T-helper 2 cell treated with Interferon-gamma antibody and Interleukin-4, amounts not matched to agents 5 μg/mL and 100 μg/mL, for 36 hours (primary cell): ENCODE measurements around the gene MPIG6B.

Source experiments
- DNase-seq: peaks from one replicate; pipeline ENCODE4 v3.0.0; 2021; ENCODE audit warnings: low spot score
- H3K27ac Mint-ChIP-seq: one replicate; pipeline ENCODE4 v1.8.0; 2021; ENCODE audit warnings: mild to moderate bottlenecking, mixed read lengths
- H3K27me3 Mint-ChIP-seq: one replicate; pipeline ENCODE4 v1.8.0; 2021; ENCODE audit warnings: low read depth, mixed read lengths
- H3K36me3 Mint-ChIP-seq: one replicate; pipeline ENCODE4 v1.8.0; 2021; ENCODE audit warnings: low read depth, mixed read lengths
- H3K4me1 Mint-ChIP-seq: one replicate; pipeline ENCODE4 v1.8.0; 2021; ENCODE audit warnings: low read depth, mixed read lengths
- H3K4me3 Mint-ChIP-seq: one replicate; pipeline ENCODE4 v1.8.0; 2022; ENCODE audit warnings: mild to moderate bottlenecking, moderate library complexity, mixed read lengths
- H3K9me3 Mint-ChIP-seq: one replicate; pipeline ENCODE4 v1.8.0; 2021; ENCODE audit warnings: mixed read lengths

The MPIG6B gene

GRCh38 chr6:31750411-31751022, 27.3 kb downstream of the MPIG6B start:
- H3K27ac Mint-ChIP-seq: no peak overlapping the region
- H3K27me3 Mint-ChIP-seq: no peaks in the 10 kb centered on the region
- no peak for DNase-seq
- H3K4me1 Mint-ChIP-seq: peaks cover 2% of the 10 kb centered on the region
- no peak overlapping the region for H3K4me3 Mint-ChIP-seq
- H3K36me3 Mint-ChIP-seq: peaks cover 22% of the 10 kb centered on the region
- no peaks in the 10 kb centered on the region for H3K9me3 Mint-ChIP-seq

GRCh38 chr6:31752739-31753319, 29.7 kb downstream of the MPIG6B start:
- no peak overlapping the region for H3K4me3 Mint-ChIP-seq
- peaks cover 14% of the 10 kb centered on the region for H3K36me3 Mint-ChIP-seq
- no peaks in the 10 kb centered on the region for H3K27me3 Mint-ChIP-seq
- H3K27ac Mint-ChIP-seq: no peak overlapping the region
- DNase-seq: no peak
- peaks cover 2% of the 10 kb centered on the region for H3K4me1 Mint-ChIP-seq
- no peaks in the 10 kb centered on the region for H3K9me3 Mint-ChIP-seq

DNA sequence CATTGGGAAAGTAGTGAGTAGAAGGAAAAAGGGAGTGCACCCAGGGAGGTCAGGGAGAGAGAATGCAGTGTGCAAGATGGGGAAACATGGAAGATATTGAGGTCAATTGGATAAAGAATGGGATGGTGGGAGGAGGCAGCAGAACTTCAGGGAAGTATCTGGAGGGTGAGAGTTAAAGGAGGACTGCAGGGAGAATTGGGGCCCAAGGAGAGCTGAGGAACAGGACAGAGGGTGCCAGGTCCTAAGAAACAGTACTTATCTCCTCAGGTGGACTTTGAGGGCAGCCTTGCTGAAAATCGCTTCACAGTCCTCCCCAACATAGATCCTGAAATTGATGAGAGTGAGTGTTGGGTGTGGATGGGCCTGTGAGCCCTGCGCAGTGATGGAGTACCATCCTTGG, 35.1 kb downstream of the MPIG6B start:
- H3K4me1 Mint-ChIP-seq: peaks cover 4% of the 10 kb centered on the region
- H3K9me3 Mint-ChIP-seq: no peaks in the 10 kb centered on the region
- H3K36me3 Mint-ChIP-seq: peaks cover 34% of the 10 kb centered on the region
- no peak for DNase-seq
- H3K4me3 Mint-ChIP-seq: no peak overlapping the region
- H3K27ac Mint-ChIP-seq: peak overlapping the region; percentile 32
- H3K27me3 Mint-ChIP-seq: no peaks in the 10 kb centered on the region

GRCh38 chr6:31760790-31761189, 37.6 kb downstream of the MPIG6B start:
- Mint-ChIP-seq H3K36me3 (peaks cover 39% of the 10 kb centered on the region), H3K27ac (no peak overlapping the region), H3K9me3 (no peaks in the 10 kb centered on the region), H3K27me3 (no peaks in the 10 kb centered on the region), H3K4me3 (no peak overlapping the region), H3K4me1 (peaks cover 6% of the 10 kb centered on the region)
- no peak for DNase-seq

- Mint-ChIP-seq H3K36me3 (peaks cover 39% of the 10 kb centered on the region), H3K27ac (no peak overlapping the region), H3K9me3 (no peaks in the 10 kb centered on the region), H3K4me3 (no peak overlapping the region), H3K27me3 (no peaks in the 10 kb centered on the region), H3K4me1 (peaks cover 6% of the 10 kb centered on the region)
- DNase-seq: no peak
Observed at GRCh38 chr6:31761343-31761742, 38.2 kb downstream of the MPIG6B start.

DNA sequence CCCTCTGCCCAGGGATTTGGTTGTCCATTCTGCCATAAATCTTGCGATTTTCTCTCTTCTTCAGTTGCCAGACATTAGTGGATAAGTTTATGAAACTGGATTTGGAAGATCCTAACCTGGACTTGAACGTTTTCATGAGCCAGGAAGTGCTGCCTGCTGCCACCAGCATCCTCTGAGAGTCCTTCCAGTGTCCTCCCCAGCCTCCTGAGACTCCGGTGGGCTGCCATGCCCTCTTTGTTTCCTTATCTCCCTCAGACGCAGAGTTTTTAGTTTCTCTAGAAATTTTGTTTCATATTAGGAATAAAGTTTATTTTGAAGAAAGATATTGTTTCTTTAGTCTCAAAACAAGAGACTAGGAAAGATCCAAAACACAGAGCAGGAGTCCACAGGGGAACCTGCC, 39.2 kb downstream of the MPIG6B start, which contains the start of gene SAPCD1:
Gene SAPCD1 (plus strand): TSS at position 301 of the 400 bp plus-strand sequence. CDS start 399 bp downstream, outside the sequence.
- no peak for DNase-seq
- Mint-ChIP-seq H3K9me3 (no peaks in the 10 kb centered on the region), H3K27ac (peak within 1 kb of the TSS; percentile 66), H3K4me1 (peaks cover 6% of the 10 kb centered on the region), H3K27me3 (no peaks in the 10 kb centered on the region), H3K4me3 (no peak within 1 kb of the TSS), H3K36me3 (peaks cover 39% of the 10 kb centered on the region)

DNA sequence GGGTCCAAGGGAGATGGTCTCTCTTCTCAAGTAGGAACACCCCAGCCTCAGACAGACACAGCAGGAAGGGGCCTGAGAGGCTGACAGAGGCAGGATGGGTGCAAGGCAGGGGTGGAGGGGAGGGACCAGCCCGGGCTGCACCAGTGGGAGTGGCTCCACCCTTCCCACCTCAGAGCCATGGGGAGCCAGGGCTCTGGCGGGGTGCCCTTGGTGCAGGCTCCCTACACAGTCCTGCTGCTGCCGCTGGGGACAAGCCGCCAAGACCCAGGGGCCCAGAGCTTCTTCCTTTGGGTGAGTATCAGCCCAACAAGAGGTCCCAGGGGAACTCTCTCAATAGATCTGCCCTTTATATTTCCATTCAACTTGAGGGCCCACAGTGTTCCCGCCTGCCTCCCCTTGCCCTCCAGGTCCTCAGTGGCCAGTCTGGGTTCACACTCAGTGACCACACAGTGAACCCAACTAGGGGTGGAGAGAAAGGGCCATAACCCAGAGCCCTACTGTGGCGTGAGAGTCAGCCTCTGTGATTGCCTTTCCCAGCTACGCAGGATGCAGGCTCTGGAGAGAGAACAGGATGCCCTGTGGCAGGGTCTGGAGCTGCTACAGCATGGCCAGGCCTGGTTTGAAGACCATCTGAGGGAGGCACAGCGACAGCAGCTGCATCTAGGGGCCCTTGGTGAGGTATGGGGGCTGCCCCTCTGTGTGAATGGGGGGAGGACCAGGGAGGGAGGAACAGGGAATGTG, 39.9 kb downstream of the MPIG6B start:
- H3K9me3 Mint-ChIP-seq: no peaks in the 10 kb centered on the region
- H3K27ac Mint-ChIP-seq: peak overlapping the region; percentile 66
- H3K4me3 Mint-ChIP-seq: no peak overlapping the region
- H3K27me3 Mint-ChIP-seq: no peaks in the 10 kb centered on the region
- H3K36me3 Mint-ChIP-seq: peaks cover 37% of the 10 kb centered on the region
- H3K4me1 Mint-ChIP-seq: peaks cover 6% of the 10 kb centered on the region
- no peak for DNase-seq

DNA sequence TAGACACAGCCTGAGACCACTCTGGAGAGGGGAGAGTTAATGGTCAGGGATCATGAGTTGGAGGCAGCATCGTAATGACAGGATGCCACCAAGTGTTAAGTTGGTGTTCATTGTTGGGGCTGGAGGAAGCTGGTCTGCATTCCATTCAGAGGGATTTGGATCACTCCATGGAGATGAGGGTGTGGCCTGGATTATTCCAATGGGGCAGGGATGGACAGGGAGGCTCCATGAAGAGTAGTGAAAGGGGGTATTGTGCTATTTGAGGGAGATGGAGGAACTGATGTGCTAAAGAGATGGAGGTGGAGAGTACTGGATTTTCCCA, 40.4 kb downstream of the MPIG6B start:
- no peaks in the 10 kb centered on the region for H3K9me3 Mint-ChIP-seq
- peaks cover 4% of the 10 kb centered on the region for H3K4me1 Mint-ChIP-seq
- H3K4me3 Mint-ChIP-seq: no peak overlapping the region
- peaks cover 36% of the 10 kb centered on the region for H3K36me3 Mint-ChIP-seq
- DNase-seq: no peak
- no peaks in the 10 kb centered on the region for H3K27me3 Mint-ChIP-seq
- peak overlapping the region; percentile 66 for H3K27ac Mint-ChIP-seq

DNA sequence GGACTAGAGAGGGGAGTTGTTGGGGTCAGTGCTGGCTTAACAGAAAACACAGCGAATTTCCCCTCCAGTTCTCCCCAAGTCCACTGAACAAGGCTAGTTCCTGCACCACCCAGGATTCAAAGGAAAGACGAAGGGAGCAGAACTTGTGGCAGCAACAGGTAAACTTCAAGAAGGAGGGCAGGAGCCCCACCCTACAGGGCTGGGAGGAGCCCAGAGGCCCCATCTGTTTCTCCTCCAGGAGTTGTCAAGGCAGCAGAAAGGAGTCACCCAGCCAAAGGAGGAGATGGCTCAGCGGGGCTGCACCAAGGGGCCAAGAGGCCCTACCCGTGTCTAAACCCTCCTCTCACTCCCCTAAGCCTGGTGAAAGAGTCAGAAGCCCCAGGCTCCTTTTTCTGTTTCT, 41.0 kb downstream of the MPIG6B start:
- peaks cover 30% of the 10 kb centered on the region for H3K36me3 Mint-ChIP-seq
- H3K4me3 Mint-ChIP-seq: no peak overlapping the region
- no peak for DNase-seq
- no peaks in the 10 kb centered on the region for H3K27me3 Mint-ChIP-seq
- H3K9me3 Mint-ChIP-seq: no peaks in the 10 kb centered on the region
- peaks cover 4% of the 10 kb centered on the region for H3K4me1 Mint-ChIP-seq
- H3K27ac Mint-ChIP-seq: peak overlapping the region; percentile 26

DNA sequence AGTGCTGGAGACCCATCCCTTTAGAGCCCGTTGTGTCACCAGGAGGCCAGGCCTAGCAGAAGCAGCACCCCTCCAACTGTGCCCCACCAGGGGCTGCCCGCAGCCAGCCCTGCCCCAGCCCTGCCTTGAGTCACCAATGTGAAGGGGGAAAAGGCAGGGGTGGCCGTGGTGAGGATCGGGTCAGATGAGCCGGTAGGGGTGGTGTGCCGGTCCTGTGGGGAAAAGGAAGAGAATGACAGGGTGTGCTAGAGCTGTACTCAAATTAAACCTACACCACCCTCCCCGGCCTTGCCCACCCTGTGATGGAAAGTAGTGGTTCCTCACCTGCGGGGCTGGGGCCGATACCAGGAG, 42.4 kb downstream of the MPIG6B start:
- H3K4me3 Mint-ChIP-seq: no peak overlapping the region
- no peak overlapping the region for H3K27ac Mint-ChIP-seq
- peaks cover 29% of the 10 kb centered on the region for H3K36me3 Mint-ChIP-seq
- no peaks in the 10 kb centered on the region for H3K27me3 Mint-ChIP-seq
- peaks cover 10% of the 10 kb centered on the region for H3K4me1 Mint-ChIP-seq
- H3K9me3 Mint-ChIP-seq: no peaks in the 10 kb centered on the region
- no peak for DNase-seq

DNA sequence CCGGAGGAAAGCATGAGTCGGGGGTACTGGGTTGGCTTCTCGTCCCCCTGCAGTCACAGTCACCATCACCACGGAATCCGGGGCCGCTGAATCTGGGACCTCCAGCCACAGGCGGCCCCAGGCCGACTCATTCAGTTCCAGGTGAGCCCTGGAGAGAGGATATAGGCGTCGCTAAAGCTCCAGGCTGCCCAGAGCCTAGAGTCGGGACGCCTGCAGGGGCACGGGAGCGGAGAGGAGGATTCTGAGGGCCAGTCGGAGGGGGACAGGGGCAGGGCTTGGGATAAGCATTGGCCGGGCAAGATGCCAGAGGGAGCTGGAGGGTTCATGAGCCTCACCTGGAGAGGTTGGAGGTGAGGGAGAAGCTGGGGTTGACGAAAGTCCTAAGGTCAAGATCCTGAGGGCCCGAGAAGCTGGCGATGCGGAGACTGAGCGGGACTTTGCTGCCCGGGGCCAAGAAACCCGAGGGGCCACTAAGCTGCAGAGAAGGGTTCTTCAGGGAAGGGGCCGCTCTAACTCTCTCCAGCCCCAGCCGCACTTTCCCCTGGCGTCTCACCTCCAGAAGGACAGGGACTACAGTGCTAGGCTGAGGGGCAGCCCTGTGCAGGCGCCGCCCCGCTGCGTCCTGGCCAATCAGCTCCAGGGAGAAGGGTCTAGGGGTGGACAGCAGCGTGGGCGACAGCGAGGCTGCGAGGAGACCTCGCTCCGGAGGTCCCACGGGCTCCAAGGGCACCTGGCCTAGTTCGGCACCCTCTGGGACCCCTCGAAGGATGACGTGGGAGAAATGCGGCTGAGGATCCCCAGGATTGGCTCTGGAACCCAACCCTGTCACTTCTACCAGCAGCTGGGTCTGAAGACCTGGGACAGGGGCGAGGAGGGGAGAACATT, 43.0 kb downstream of the MPIG6B start:
- Mint-ChIP-seq H3K27ac (no peak overlapping the region), H3K36me3 (peaks cover 23% of the 10 kb centered on the region), H3K9me3 (no peaks in the 10 kb centered on the region), H3K4me3 (no peak overlapping the region), H3K4me1 (peaks cover 14% of the 10 kb centered on the region), H3K27me3 (no peaks in the 10 kb centered on the region)
- no peak for DNase-seq

- Mint-ChIP-seq H3K4me3 (no peak overlapping the region), H3K27ac (no peak overlapping the region)
Observed at GRCh38 chr6:31767096-31767645, 44.0 kb downstream of the MPIG6B start.

GRCh38 chr6:31768363-31769257, 45.4 kb downstream of the MPIG6B start:
- Mint-ChIP-seq H3K27ac (no peak overlapping the region), H3K4me1 (peaks cover 26% of the 10 kb centered on the region), H3K9me3 (no peaks in the 10 kb centered on the region), H3K4me3 (no peak overlapping the region), H3K36me3 (peaks cover 8% of the 10 kb centered on the region), H3K27me3 (no peaks in the 10 kb centered on the region)
- DNase-seq: no peak

More at GRCh38 chr6:31767096-31767645, 44.0 kb downstream of the MPIG6B start:
- Mint-ChIP-seq H3K27me3 (no peaks in the 10 kb centered on the region), H3K4me1 (peaks cover 19% of the 10 kb centered on the region), H3K9me3 (no peaks in the 10 kb centered on the region), H3K36me3 (peaks cover 18% of the 10 kb centered on the region)
- DNase-seq: no peak
